Colon (tissue), 2 donors: ENCODE data around the gene SLC9A3.

Experiments
- FAIRE-seq: peaks from 2 replicates; lab custom pipeline; 2012; peaks lifted over from hg19 to GRCh38; lab: Jason Lieb, UNC
- donor health status: control.
- donor health status: control.

SLC9A3 gene

GRCh38 chr5:428754-429452, 95.3 kb downstream of the SLC9A3 start:
- no peak for FAIRE-seq

- no peak for FAIRE-seq
Measured at GRCh38 chr5:428219-428618, 96.0 kb downstream of the SLC9A3 start.

- FAIRE-seq = no peak
Measured at GRCh38 chr5:427415-428087, 96.7 kb downstream of the SLC9A3 start.

GRCh38 chr5:426392-426976, 97.8 kb downstream of the SLC9A3 start:
- FAIRE-seq = no peak

DNA sequence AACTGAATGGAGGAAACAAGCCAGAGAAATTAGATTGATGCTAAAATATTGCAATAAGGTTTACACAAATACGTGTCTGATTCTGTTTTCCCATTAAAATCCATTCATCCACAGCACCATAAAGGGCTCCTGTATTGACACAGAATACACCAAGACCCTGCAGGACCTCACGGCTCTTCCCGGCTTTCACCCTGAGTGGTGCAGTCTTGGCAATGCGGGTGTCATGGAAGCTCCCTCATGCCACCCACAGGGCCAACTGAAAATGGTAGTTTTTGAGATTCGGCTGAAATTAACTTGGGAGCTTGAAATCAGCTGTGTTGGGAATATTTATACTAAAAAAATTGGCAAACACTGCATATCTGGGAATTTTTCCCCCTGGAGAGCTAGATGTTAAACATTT, 98.5 kb downstream of the SLC9A3 start:
- no peak for FAIRE-seq

DNA sequence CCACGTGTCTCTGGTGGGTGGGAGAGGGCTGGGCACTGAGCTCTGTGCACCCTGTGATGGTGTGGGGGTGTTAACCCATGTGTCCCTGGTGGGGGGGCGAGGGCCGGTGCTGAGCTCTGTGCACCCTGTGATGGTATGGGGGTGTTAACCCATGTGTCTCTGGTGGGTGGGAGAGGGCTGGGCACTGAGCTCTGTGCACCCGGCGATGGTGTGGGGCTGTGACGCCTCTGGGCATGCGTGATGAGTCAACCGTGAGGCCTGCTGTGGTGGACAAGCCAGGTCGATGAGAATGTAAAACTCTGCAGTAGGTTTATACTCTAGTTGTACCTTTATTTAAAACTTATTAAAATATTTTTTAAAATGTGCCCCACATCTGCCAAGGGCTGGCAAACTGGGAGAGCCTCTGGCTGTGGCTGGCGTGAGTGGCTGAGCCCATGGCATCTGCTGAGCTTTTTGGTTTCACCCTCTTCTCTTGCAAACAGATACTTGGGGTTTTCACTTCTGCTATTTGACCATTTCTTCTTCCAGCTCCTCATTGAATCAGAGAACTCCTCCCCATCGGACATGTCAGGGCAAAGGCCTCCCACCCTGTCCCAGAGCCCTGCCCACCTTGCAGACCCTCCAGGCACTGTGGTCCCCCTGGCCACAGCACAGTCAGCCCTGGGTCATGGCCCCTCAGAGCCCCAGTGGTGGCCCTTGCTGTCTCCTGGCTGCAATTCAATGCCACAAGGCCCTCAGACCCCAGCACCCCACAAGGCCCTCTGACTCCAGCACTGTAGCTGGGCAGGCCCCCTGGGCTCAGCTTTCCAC, 99.7 kb downstream of the SLC9A3 start:
- FAIRE-seq = no peak

GRCh38 chr5:423626-424261, 100.5 kb downstream of the SLC9A3 start:
- no peak for FAIRE-seq

GRCh38 chr5:423233-423565, 101.0 kb downstream of the SLC9A3 start:
- FAIRE-seq = no peak

DNA sequence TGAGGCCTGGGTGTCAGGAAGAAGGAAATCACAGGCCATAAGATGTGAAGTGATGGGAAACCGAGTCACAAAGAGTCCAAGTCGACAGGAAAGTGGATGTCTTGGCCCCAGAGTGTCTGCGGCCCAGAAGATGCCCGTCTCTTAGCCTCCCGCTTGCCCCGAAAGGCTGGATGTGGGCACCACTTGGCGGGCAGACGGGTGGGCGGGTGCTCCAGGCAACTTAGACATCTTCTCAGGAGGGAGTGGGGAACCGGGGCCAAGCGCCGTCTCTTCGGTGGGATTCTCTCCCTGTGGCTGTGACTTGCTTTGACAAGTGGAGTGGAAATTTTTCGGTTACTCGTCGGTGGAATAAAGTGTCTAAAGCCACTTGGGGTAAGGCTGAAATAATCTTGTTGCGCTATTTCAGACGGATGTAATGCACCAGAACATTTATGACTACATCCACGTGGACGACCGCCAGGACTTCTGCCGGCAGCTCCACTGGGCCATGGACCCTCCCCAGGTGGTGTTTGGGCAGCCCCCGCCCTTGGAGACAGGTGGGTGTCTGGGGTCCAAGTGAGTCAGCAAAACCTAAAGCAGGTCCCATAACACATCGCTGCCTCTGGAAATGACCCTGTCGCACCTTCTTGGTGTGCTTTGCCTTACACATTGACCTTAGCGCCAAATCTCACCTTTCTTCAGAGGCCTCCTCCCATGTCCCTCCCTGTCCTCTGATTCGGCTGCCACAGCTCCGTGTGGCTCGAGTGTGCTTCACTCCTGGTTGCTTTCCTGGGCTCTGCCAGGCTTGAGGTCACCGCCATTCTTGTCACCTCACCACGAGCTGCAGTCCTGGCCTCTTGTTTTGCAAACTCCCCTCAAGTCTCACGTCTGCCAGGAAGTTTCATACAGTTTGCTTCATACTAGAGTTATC, 101.7 kb downstream of the SLC9A3 start:
- FAIRE-seq = no peak

DNA sequence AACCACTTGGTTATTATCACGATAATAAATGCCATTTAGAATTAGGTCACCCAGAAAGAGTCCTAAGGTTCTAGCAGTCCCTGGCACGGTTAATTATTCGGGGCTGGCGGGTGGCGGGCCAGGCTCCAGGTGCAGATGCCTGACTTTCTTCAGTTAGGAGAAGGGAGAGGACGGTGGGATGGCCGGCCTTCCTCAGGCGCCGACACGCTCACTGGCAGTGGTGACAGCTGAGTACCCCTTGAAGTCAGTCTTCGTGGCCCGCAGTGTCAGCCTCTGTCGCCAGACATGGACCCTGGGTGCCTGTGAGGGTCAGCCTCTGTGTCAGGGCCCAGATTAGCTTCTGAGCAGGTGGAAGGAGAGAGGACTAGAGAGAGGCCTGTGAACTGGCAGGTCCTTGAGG, 102.3 kb downstream of the SLC9A3 start:
- FAIRE-seq = no peak

- no peak for FAIRE-seq
Measured at GRCh38 chr5:421287-421880, 102.9 kb downstream of the SLC9A3 start.

GRCh38 chr5:420632-421286, 103.5 kb downstream of the SLC9A3 start:
- no peak for FAIRE-seq
